Vagina (tissue), 2 donors: ENCODE measurements around the gene EGLN2.

Source experiments
- POLR2A ChIP-seq, 2 donors: fragments of 450-650 bp; IDR thresholded peaks; one replicate each; pipeline ENCODE4 v1.6.1; 2017; ENCODE audit warnings: antibody characterized with exemption in 2 of 2, mild to moderate bottlenecking in 2 of 2, moderate library complexity in 2 of 2
- POLR2AphosphoS5 ChIP-seq, 2 donors: sonication (generic); formaldehyde crosslinking; IDR thresholded peaks; one replicate each; pipeline ENCODE4 v1.9.0; 2017; ENCODE audit warnings: antibody characterized with exemption in 2 of 2, mild to moderate bottlenecking in 2 of 2, low read depth in 1 of 2; ENCODE audit not compliant: insufficient read depth in 1 of 2
- TF ChIP-seq, protein P1 (sequence below), 3 experiments: fragments of 450-650 bp in 2 of 3; fragments of 200-600 bp in 1 of 3; sonication (generic) in 1 of 3; IDR thresholded peaks; one replicate each; pipeline ENCODE4 v1.5.1; 2017 to 2019; ENCODE audit warnings: antibody characterized with exemption in 3 of 3, mild to moderate bottlenecking in 2 of 3, moderate library complexity in 2 of 3

DNA sequence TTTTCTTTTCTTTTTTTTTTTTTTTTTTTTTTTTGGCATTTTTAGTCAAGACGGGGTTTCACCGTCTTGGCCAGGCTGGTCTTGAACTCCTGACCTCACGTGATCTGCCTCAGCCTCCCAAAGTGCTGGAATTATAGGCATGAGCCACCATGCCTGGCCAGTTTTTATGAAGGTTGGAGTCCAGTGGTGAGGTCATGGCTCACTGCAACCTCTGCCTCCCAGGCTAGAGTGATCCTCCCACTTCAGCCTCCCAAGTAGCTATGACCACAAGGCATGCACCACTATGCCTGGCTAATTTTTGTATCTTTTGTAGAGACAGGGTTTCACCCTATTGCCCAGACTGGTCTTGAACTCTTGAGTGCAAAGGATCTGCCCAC is 43.8 kb upstream of the EGLN2 start:
- TF ChIP-seq, protein P1, sequence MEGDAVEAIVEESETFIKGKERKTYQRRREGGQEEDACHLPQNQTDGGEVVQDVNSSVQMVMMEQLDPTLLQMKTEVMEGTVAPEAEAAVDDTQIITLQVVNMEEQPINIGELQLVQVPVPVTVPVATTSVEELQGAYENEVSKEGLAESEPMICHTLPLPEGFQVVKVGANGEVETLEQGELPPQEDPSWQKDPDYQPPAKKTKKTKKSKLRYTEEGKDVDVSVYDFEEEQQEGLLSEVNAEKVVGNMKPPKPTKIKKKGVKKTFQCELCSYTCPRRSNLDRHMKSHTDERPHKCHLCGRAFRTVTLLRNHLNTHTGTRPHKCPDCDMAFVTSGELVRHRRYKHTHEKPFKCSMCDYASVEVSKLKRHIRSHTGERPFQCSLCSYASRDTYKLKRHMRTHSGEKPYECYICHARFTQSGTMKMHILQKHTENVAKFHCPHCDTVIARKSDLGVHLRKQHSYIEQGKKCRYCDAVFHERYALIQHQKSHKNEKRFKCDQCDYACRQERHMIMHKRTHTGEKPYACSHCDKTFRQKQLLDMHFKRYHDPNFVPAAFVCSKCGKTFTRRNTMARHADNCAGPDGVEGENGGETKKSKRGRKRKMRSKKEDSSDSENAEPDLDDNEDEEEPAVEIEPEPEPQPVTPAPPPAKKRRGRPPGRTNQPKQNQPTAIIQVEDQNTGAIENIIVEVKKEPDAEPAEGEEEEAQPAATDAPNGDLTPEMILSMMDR (IDR thresholded peaks at IDR 0.05): no peak
- TF ChIP-seq POLR2A (IDR thresholded peaks at IDR 0.05): no peak
- TF ChIP-seq POLR2AphosphoS5 (IDR thresholded peaks at IDR 0.05; ENCODE audit: insufficient read depth in 1 of 2, low read depth in 1 of 2): no peak
